ENCODE results near the gene GIMAP8.

Gene GIMAP8

GRCh38 chr7:150415161-150416153 is 35.0 kb upstream of the GIMAP8 start:
- no peak for DNase-seq (ENCODE audit: extremely low spot score)
- POLR2A ChIA-PET = interaction anchor here (1.3 kb wide), 1 partner anchor 41 kb away, joined by 4 read pairs; no protein-coding TSS in a partner anchor
- CTCF ChIA-PET = interaction anchor here (0.7 to 1.1 kb wide), 2 partner anchors 11 to 13 kb away, joined by 3 read pairs; no protein-coding TSS in a partner anchor
- no peak for TF ChIP-seq ZNF384 (IDR thresholded peaks at IDR 0.05)
- TF ChIP-seq FOXA1 (IDR thresholded peaks at IDR 0.05) = no peak
- no peak for TF ChIP-seq TARDBP (IDR thresholded peaks at IDR 0.05)
- no peak for TF ChIP-seq L3MBTL2 (conservative IDR thresholded peaks at IDR 0.05)
- TF ChIP-seq ARNT (IDR thresholded peaks at IDR 0.05) = no peak
- TF ChIP-seq HDGF (IDR thresholded peaks at IDR 0.05; ENCODE audit: borderline replicate concordance) = no peak
- no peak for TF ChIP-seq ELF4 (IDR thresholded peaks at IDR 0.05)
- no peak for TF ChIP-seq BHLHE40 (IDR thresholded peaks at IDR 0.05; ENCODE audit: borderline replicate concordance)
- no peak for TF ChIP-seq SUZ12 (IDR thresholded peaks at IDR 0.05)
- no peak for TF ChIP-seq FOXK2 (IDR thresholded peaks at IDR 0.05)
- TF ChIP-seq SP1 (IDR thresholded peaks at IDR 0.05) = no peak
- no peak for TF ChIP-seq CTBP1 (IDR thresholded peaks at IDR 0.05; ENCODE audit: borderline replicate concordance)
- no peak for TF ChIP-seq FOXM1 (IDR thresholded peaks at IDR 0.05; ENCODE audit: borderline replicate concordance)
- TF ChIP-seq PKNOX1 (IDR thresholded peaks at IDR 0.05) = no peak
- no peak for TF ChIP-seq LEF1 (IDR thresholded peaks at IDR 0.05; ENCODE audit: borderline replicate concordance)

- POLR2A ChIA-PET = no interaction called here
- no peak for DNase-seq (ENCODE audit: extremely low spot score)
- TF ChIP-seq FOXK2 (IDR thresholded peaks at IDR 0.05) = no peak
- no peak for TF ChIP-seq ARNT (IDR thresholded peaks at IDR 0.05)
- TF ChIP-seq BHLHE40 (IDR thresholded peaks at IDR 0.05; ENCODE audit: borderline replicate concordance) = no peak
- no peak for TF ChIP-seq L3MBTL2 (conservative IDR thresholded peaks at IDR 0.05)
- TF ChIP-seq TARDBP (IDR thresholded peaks at IDR 0.05) = no peak
- no peak for TF ChIP-seq FOXA1 (IDR thresholded peaks at IDR 0.05)
- no peak for TF ChIP-seq ZNF384 (IDR thresholded peaks at IDR 0.05)
- no peak for TF ChIP-seq LEF1 (IDR thresholded peaks at IDR 0.05; ENCODE audit: borderline replicate concordance)
- TF ChIP-seq ELF4 (IDR thresholded peaks at IDR 0.05) = no peak
- TF ChIP-seq SP1 (IDR thresholded peaks at IDR 0.05) = no peak
- TF ChIP-seq PKNOX1 (IDR thresholded peaks at IDR 0.05) = no peak
- TF ChIP-seq HDGF (IDR thresholded peaks at IDR 0.05; ENCODE audit: borderline replicate concordance) = no peak
- CTCF ChIA-PET = interaction anchor here (1.0 to 1.3 kb wide), 3 partner anchors 11 to 32 kb away, joined by 3 to 7 read pairs (median 4); a partner anchor contains a TSS
Measured at GRCh38 chr7:150417239-150417638, 33.2 kb upstream of the GIMAP8 start.

GRCh38 chr7:150417863-150418262 is 32.6 kb upstream of the GIMAP8 start:
- POLR2A ChIA-PET = interaction anchor here (0.6 kb wide), 1 partner anchor 11 kb away, joined by 4 read pairs; no protein-coding TSS in a partner anchor
- no peak for DNase-seq (ENCODE audit: extremely low spot score)
- CTCF ChIA-PET = interaction anchor here (0.7 to 1.3 kb wide), 5 partner anchors 12 to 702 kb away, joined by 3 to 7 read pairs (median 3); a partner anchor contains a TSS
- TF ChIP-seq CTBP1 (IDR thresholded peaks at IDR 0.05; ENCODE audit: borderline replicate concordance) (no peak), NFRKB (IDR thresholded peaks at IDR 0.05) (no peak), ARNT (IDR thresholded peaks at IDR 0.05) (no peak), FOXA1 (IDR thresholded peaks at IDR 0.05) (no peak), FOXM1 (IDR thresholded peaks at IDR 0.05; ENCODE audit: borderline replicate concordance) (no peak), SP1 (IDR thresholded peaks at IDR 0.05) (no peak), LEF1 (IDR thresholded peaks at IDR 0.05; ENCODE audit: borderline replicate concordance) (no peak), HDGF (IDR thresholded peaks at IDR 0.05; ENCODE audit: borderline replicate concordance) (no peak), ZNF384 (IDR thresholded peaks at IDR 0.05) (no peak), PKNOX1 (IDR thresholded peaks at IDR 0.05) (no peak), SUZ12 (IDR thresholded peaks at IDR 0.05) (no peak), TARDBP (IDR thresholded peaks at IDR 0.05) (no peak), FOXK2 (IDR thresholded peaks at IDR 0.05) (no peak), L3MBTL2 (conservative IDR thresholded peaks at IDR 0.05) (no peak), BHLHE40 (IDR thresholded peaks at IDR 0.05; ENCODE audit: borderline replicate concordance) (no peak), ELF4 (IDR thresholded peaks at IDR 0.05) (no peak)

GRCh38 chr7:150420242-150420641 is 30.2 kb upstream of the GIMAP8 start:
- ChIA-PET POLR2A (no interaction called here), CTCF (no interaction called here)
- no peak for TF ChIP-seq NFRKB (IDR thresholded peaks at IDR 0.05)
- DNase-seq (ENCODE audit: extremely low spot score) = no peak

- TF ChIP-seq PKNOX1 (IDR thresholded peaks at IDR 0.05) = peak; percentile 60
- TF ChIP-seq SUZ12 (IDR thresholded peaks at IDR 0.05) = no peak
- no peak for TF ChIP-seq HDGF (IDR thresholded peaks at IDR 0.05; ENCODE audit: borderline replicate concordance)
- no peak for TF ChIP-seq ELF4 (IDR thresholded peaks at IDR 0.05)
- DNase-seq (ENCODE audit: extremely low spot score) = peak; percentile 93
- ChIA-PET CTCF (interaction anchor here (0.9 to 1.2 kb wide), 3 partner anchors 12 to 136 kb away, joined by 5 read pairs; no protein-coding TSS in a partner anchor), POLR2A (no interaction called here)
Measured at GRCh38 chr7:150420987-150421674, 29.3 kb upstream of the GIMAP8 start.
